ENCODE data around the gene GATAD2B.

The GATAD2B gene

DNA sequence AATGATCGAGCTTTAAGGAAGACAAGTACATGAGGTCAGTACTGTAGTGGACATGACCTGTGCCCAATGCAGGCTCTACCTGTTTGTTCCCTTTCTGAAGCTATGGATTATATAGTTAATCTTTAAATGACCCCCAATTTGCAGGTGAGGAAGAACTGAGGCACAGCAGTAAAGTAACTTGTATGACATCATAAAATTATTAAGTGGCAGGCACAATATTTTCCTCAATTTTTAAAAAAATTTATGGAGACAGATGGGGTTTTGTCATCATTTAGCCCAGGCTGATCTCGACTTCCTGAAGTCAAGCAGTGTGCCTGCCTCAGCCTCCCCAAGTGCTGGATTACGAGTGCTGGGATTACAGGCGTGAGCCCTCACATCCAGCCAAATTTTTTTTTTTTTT lies 3.6 kb upstream of the GATAD2B start:
- H2BK5ac ChIP-seq (ENCODE audit: low read length): no peak overlapping the region
- no CpG with 5 or more reads among the region's 4 CpGs for WGBS (ENCODE audit: extremely low coverage, insufficient coverage, low lambda C conversion rate)

GRCh38 chr1:153922076-153922971 lies 448 bp downstream of the GATAD2B start:
- H3K27me3 ChIP-seq (ENCODE audit: insufficient read depth, low read length, poor library complexity): no peaks in the 10 kb centered on the region
- peaks cover 41% of the 10 kb centered on the region for H3K79me2 ChIP-seq (ENCODE audit: control insufficient read depth, insufficient read depth, low read length)
- peak; percentile 94 for DNase-seq
- no peak overlapping the region for H3K23ac ChIP-seq (ENCODE audit: low read length)
- peaks cover 10% of the 10 kb centered on the region for H3K4me1 ChIP-seq (ENCODE audit: control insufficient read depth, low read depth, low read length)
- H3K56ac ChIP-seq (ENCODE audit: low read length): peak overlapping the region; percentile 93
- H3K27ac ChIP-seq (ENCODE audit: low read depth, low read length): peak overlapping the region; percentile 95
- H2BK15ac ChIP-seq (replicated peaks; ENCODE audit: low read depth): no peak overlapping the region
- H2AK5ac ChIP-seq (ENCODE audit: low read length): no peak overlapping the region
- H3K4me2 ChIP-seq (ENCODE audit: low read length): peak overlapping the region; percentile 88
- no peak overlapping the region for H4K8ac ChIP-seq (ENCODE audit: low read depth, low read length)
- WGBS (ENCODE audit: extremely low coverage, insufficient coverage, low lambda C conversion rate): no CpG with 5 or more reads among the region's 86 CpGs
- H4K5ac ChIP-seq (ENCODE audit: low read length): no peak overlapping the region
- peaks cover 6% of the 10 kb centered on the region for H3K79me1 ChIP-seq (ENCODE audit: low read length)
- H3K4me3 ChIP-seq (ENCODE audit: low read length): peak overlapping the region; percentile 74
- H2BK120ac ChIP-seq (ENCODE audit: low read depth, low read length): peak overlapping the region; percentile 79
- H3K9ac ChIP-seq (ENCODE audit: low read length): peak overlapping the region; percentile 91
- peak overlapping the region; percentile 73 for H2BK5ac ChIP-seq (ENCODE audit: low read length)
- H3K18ac ChIP-seq (ENCODE audit: low read length): peak overlapping the region; percentile 97
- H3K36me3 ChIP-seq (ENCODE audit: control insufficient read depth, insufficient read depth, low read length): no peaks in the 10 kb centered on the region
- H3K4ac ChIP-seq (ENCODE audit: low read depth, low read length): peak overlapping the region; percentile 94

More for the DNA sequence above, 3.6 kb upstream of the GATAD2B start:
- Histone ChIP-seq H4K8ac (ENCODE audit: low read depth, low read length) (no peak overlapping the region), H3K9ac (ENCODE audit: low read length) (no peak overlapping the region), H3K4me2 (ENCODE audit: low read length) (no peak overlapping the region), H4K5ac (ENCODE audit: low read length) (no peak overlapping the region), H2BK15ac (replicated peaks; ENCODE audit: low read depth) (no peak overlapping the region), H3K18ac (ENCODE audit: low read length) (no peak overlapping the region), H3K27me3 (ENCODE audit: insufficient read depth, low read length, poor library complexity) (no peaks in the 10 kb centered on the region), H3K27ac (ENCODE audit: low read depth, low read length) (no peak overlapping the region), H2AK5ac (ENCODE audit: low read length) (no peak overlapping the region), H3K23ac (ENCODE audit: low read length) (no peak overlapping the region), H3K36me3 (ENCODE audit: control insufficient read depth, insufficient read depth, low read length) (peaks cover 3% of the 10 kb centered on the region), H3K79me2 (ENCODE audit: control insufficient read depth, insufficient read depth, low read length) (peaks cover 6% of the 10 kb centered on the region), H2BK120ac (ENCODE audit: low read depth, low read length) (no peak overlapping the region), H3K79me1 (ENCODE audit: low read length) (no peaks in the 10 kb centered on the region), H3K4me3 (ENCODE audit: low read length) (no peak overlapping the region), H3K4ac (ENCODE audit: low read depth, low read length) (no peak overlapping the region), H3K4me1 (ENCODE audit: control insufficient read depth, low read depth, low read length) (no peaks in the 10 kb centered on the region), H3K56ac (ENCODE audit: low read length) (no peak overlapping the region)
- no peak for DNase-seq

DNA sequence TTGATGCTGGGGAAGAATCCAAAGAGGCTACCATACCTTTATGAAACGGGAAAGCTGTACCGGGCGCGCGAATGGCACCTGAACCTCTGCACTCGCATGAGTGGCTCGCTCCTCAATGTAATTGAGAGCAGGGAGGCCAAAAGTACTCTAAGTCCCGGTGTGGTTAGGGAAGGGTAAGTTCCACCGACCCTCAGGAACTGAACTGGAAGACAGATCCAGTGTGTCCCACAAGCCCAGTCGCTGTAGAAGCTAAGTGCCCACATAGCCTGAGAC lies 1.0 kb downstream of the GATAD2B start:
- DNase-seq: no peak
- Histone ChIP-seq H3K27ac (ENCODE audit: low read depth, low read length) (peak overlapping the region; percentile 83), H3K27me3 (ENCODE audit: insufficient read depth, low read length, poor library complexity) (no peaks in the 10 kb centered on the region)

GRCh38 chr1:153921080-153921802 lies 1.5 kb downstream of the GATAD2B start:
- Histone ChIP-seq H4K5ac (ENCODE audit: low read length) (no peak overlapping the region), H2BK120ac (ENCODE audit: low read depth, low read length) (no peak overlapping the region), H2AK5ac (ENCODE audit: low read length) (no peak overlapping the region), H3K79me1 (ENCODE audit: low read length) (peaks cover 6% of the 10 kb centered on the region), H2BK5ac (ENCODE audit: low read length) (no peak overlapping the region), H3K4me3 (ENCODE audit: low read length) (peak overlapping the region; percentile 40), H3K9ac (ENCODE audit: low read length) (peak overlapping the region; percentile 81), H3K27ac (ENCODE audit: low read depth, low read length) (no peak overlapping the region), H3K27me3 (ENCODE audit: insufficient read depth, low read length, poor library complexity) (no peaks in the 10 kb centered on the region), H3K36me3 (ENCODE audit: control insufficient read depth, insufficient read depth, low read length) (no peaks in the 10 kb centered on the region), H3K4me1 (ENCODE audit: control insufficient read depth, low read depth, low read length) (peaks cover 10% of the 10 kb centered on the region), H3K4ac (ENCODE audit: low read depth, low read length) (no peak overlapping the region), H3K56ac (ENCODE audit: low read length) (peak overlapping the region; percentile 86), H3K79me2 (ENCODE audit: control insufficient read depth, insufficient read depth, low read length) (peaks cover 46% of the 10 kb centered on the region), H2BK15ac (replicated peaks; ENCODE audit: low read depth) (no peak overlapping the region), H3K18ac (ENCODE audit: low read length) (no peak overlapping the region), H4K8ac (ENCODE audit: low read depth, low read length) (no peak overlapping the region), H3K4me2 (ENCODE audit: low read length) (peak overlapping the region; percentile 88), H3K23ac (ENCODE audit: low read length) (no peak overlapping the region)
- no CpG with 5 or more reads among the region's 3 CpGs for WGBS (ENCODE audit: extremely low coverage, insufficient coverage, low lambda C conversion rate)
- no peak for DNase-seq

More for the DNA sequence above, 1.0 kb downstream of the GATAD2B start:
- no peaks in the 10 kb centered on the region for H3K36me3 ChIP-seq (ENCODE audit: control insufficient read depth, insufficient read depth, low read length)
- H4K8ac ChIP-seq (ENCODE audit: low read depth, low read length): no peak overlapping the region
- peak overlapping the region; percentile 88 for H3K18ac ChIP-seq (ENCODE audit: low read length)
- peak overlapping the region; percentile 81 for H3K9ac ChIP-seq (ENCODE audit: low read length)
- H2BK120ac ChIP-seq (ENCODE audit: low read depth, low read length): no peak overlapping the region
- H3K79me1 ChIP-seq (ENCODE audit: low read length): peaks cover 6% of the 10 kb centered on the region
- H3K56ac ChIP-seq (ENCODE audit: low read length): peak overlapping the region; percentile 86
- peaks cover 44% of the 10 kb centered on the region for H3K79me2 ChIP-seq (ENCODE audit: control insufficient read depth, insufficient read depth, low read length)
- WGBS (ENCODE audit: extremely low coverage, insufficient coverage, low lambda C conversion rate): no CpG with 5 or more reads among the region's 10 CpGs
- peak overlapping the region; percentile 85 for H3K4ac ChIP-seq (ENCODE audit: low read depth, low read length)
- H2AK5ac ChIP-seq (ENCODE audit: low read length): no peak overlapping the region
- no peak overlapping the region for H4K5ac ChIP-seq (ENCODE audit: low read length)
- no peak overlapping the region for H3K23ac ChIP-seq (ENCODE audit: low read length)
- peaks cover 10% of the 10 kb centered on the region for H3K4me1 ChIP-seq (ENCODE audit: control insufficient read depth, low read depth, low read length)
- peak overlapping the region; percentile 40 for H3K4me3 ChIP-seq (ENCODE audit: low read length)
- H3K4me2 ChIP-seq (ENCODE audit: low read length): peak overlapping the region; percentile 88
- H2BK5ac ChIP-seq (ENCODE audit: low read length): no peak overlapping the region
- H2BK15ac ChIP-seq (replicated peaks; ENCODE audit: low read depth): no peak overlapping the region

GRCh38 chr1:153919876-153920852 lies 2.6 kb downstream of the GATAD2B start:
- Histone ChIP-seq H3K18ac (ENCODE audit: low read length) (no peak overlapping the region), H3K56ac (ENCODE audit: low read length) (peak overlapping the region; percentile 45), H3K36me3 (ENCODE audit: control insufficient read depth, insufficient read depth, low read length) (no peaks in the 10 kb centered on the region), H3K4me1 (ENCODE audit: control insufficient read depth, low read depth, low read length) (peaks cover 10% of the 10 kb centered on the region), H2BK15ac (replicated peaks; ENCODE audit: low read depth) (no peak overlapping the region), H2AK5ac (ENCODE audit: low read length) (no peak overlapping the region), H3K4me2 (ENCODE audit: low read length) (peak overlapping the region; percentile 2), H3K27me3 (ENCODE audit: insufficient read depth, low read length, poor library complexity) (no peaks in the 10 kb centered on the region), H2BK5ac (ENCODE audit: low read length) (no peak overlapping the region), H2BK120ac (ENCODE audit: low read depth, low read length) (no peak overlapping the region), H3K9ac (ENCODE audit: low read length) (peak overlapping the region; percentile 81), H3K4ac (ENCODE audit: low read depth, low read length) (no peak overlapping the region), H3K79me1 (ENCODE audit: low read length) (peaks cover 6% of the 10 kb centered on the region), H3K23ac (ENCODE audit: low read length) (no peak overlapping the region), H4K8ac (ENCODE audit: low read depth, low read length) (no peak overlapping the region), H3K4me3 (ENCODE audit: low read length) (no peak overlapping the region), H3K79me2 (ENCODE audit: control insufficient read depth, insufficient read depth, low read length) (peaks cover 55% of the 10 kb centered on the region), H3K27ac (ENCODE audit: low read depth, low read length) (no peak overlapping the region), H4K5ac (ENCODE audit: low read length) (no peak overlapping the region)
- DNase-seq: peak; percentile 38
- no CpG with 5 or more reads among the region's 4 CpGs for WGBS (ENCODE audit: extremely low coverage, insufficient coverage, low lambda C conversion rate)

Measured in mesendoderm (in vitro differentiated cells).